Mammary epithelial cell (primary cell): ENCODE results near the gene IL1F10.

Source experiments
- CTCF ChIP-seq, 2 donors: IDR thresholded peaks in 1 of 2; conservative IDR thresholded peaks in 1 of 2; 2 replicates each; pipeline ENCODE4 v1.5.1; 2011 to 2012; ENCODE audit warnings: inconsistent platforms in 2 of 2, low read length in 2 of 2, mild to moderate bottlenecking in 2 of 2, control low read depth in 1 of 2, low read depth in 1 of 2; ENCODE audit not compliant: insufficient read depth in 1 of 2; ENCODE audit errors: extremely low read depth in 1 of 2
- EZH2 ChIP-seq: IDR thresholded peaks from 2 replicates; pipeline ENCODE4 v1.6.1; 2012; ENCODE audit warnings: low read length, inconsistent platforms, borderline replicate concordance

- TF ChIP-seq CTCF (conservative IDR thresholded peaks at IDR 0.05 in 1 of 2, IDR thresholded peaks at IDR 0.05 in 1 of 2; ENCODE audit: extremely low read depth in 1 of 2, insufficient read depth in 1 of 2, low read depth in 1 of 2, low read length in 2 of 2) = no peak
- TF ChIP-seq EZH2 = no peak
Observed at GRCh38 chr2:113036763-113037162, 31.0 kb upstream of the IL1F10 start.
